Stimulated activated CD8-positive, alpha-beta memory T cell treated with anti-CD3 and anti-CD28 coated beads, Interleukin-4, amount 100 ng/mL, for 24 hours (primary cell): Measurements from ENCODE around the gene CYB561D2.
"Not testable (repeated sequence)": the region's sequence is repeated elsewhere in the genome, so short reads cannot be mapped to it uniquely, and the experiment has no call there.

ENCODE experiments used
- DNase-seq: peaks from one replicate; pipeline ENCODE4 v3.0.0-alpha.2; 2020; ENCODE audit warnings: low read depth

Gene CYB561D2

GRCh38 chr3:50350527-50351322 is at the start of gene CYB561D2, which contains the start of gene NPRL2:
Gene CYB561D2 (plus strand): TSS chr3:50350862. CDS start chr3:50351434, 572 bp downstream.
Gene NPRL2 (minus strand): TSS chr3:50350775. CDS start chr3:50350652, 123 bp downstream.
- peak; percentile 100 for DNase-seq

GRCh38 chr3:50302095-50303012 is 48.3 kb upstream of the CYB561D2 start:
- no peak for DNase-seq

GRCh38 chr3:50303013-50303815 is 47.4 kb upstream of the CYB561D2 start, which contains the start of gene HYAL1:
Gene HYAL1 (minus strand): TSS chr3:50303574. CDS start chr3:50302956, 618 bp downstream.
- DNase-seq, result no peak

- no peak for DNase-seq
Measured at GRCh38 chr3:50304601-50305000, 46.1 kb upstream of the CYB561D2 start.

- not testable (repeated sequence) for DNase-seq
Measured at GRCh38 chr3:50312041-50312440, 38.6 kb upstream of the CYB561D2 start.

GRCh38 chr3:50314342-50314741 is 36.3 kb upstream of the CYB561D2 start:
- no peak for DNase-seq

- DNase-seq, result no peak
Measured at GRCh38 chr3:50314816-50315215, 35.8 kb upstream of the CYB561D2 start.

GRCh38 chr3:50316657-50317242 is 33.9 kb upstream of the CYB561D2 start:
- peak; percentile 51 for DNase-seq

- DNase-seq, result no peak
Measured at GRCh38 chr3:50317300-50317699, 33.4 kb upstream of the CYB561D2 start.

GRCh38 chr3:50318163-50318562 is 32.5 kb upstream of the CYB561D2 start:
- no peak for DNase-seq

GRCh38 chr3:50318615-50319014 is 32.0 kb upstream of the CYB561D2 start:
- DNase-seq, result no peak

- DNase-seq, result no peak
Measured at GRCh38 chr3:50319181-50319893, 31.3 kb upstream of the CYB561D2 start.

- DNase-seq, result no peak
Measured at GRCh38 chr3:50319894-50320625, 30.6 kb upstream of the CYB561D2 start.

- peak; percentile 47 for DNase-seq
Measured at GRCh38 chr3:50320853-50321335, 29.8 kb upstream of the CYB561D2 start.

GRCh38 chr3:50321336-50322114 is 29.1 kb upstream of the CYB561D2 start:
- peak; percentile 75 for DNase-seq

- no peak for DNase-seq
Measured at GRCh38 chr3:50322115-50322385, 28.6 kb upstream of the CYB561D2 start.

GRCh38 chr3:50322386-50323091 is 28.1 kb upstream of the CYB561D2 start, which contains the start of gene HYAL2:
Gene HYAL2 (minus strand): TSS chr3:50322745. CDS start chr3:50320489, 2,256 bp downstream.
- no peak for DNase-seq

- no peak for DNase-seq
Measured at GRCh38 chr3:50323092-50323600, 27.5 kb upstream of the CYB561D2 start.
